H1 (cell line): ENCODE results near the gene ELMO1. TPM values are rescaled to one million over a fixed set of nuclear protein-coding genes. Genes with fewer than 3 reads are reported as not detected.

Experiments used
- ATF2 ChIP-seq: IDR thresholded peaks from 2 replicates; pipeline ENCODE4 v1.6.1; 2012; ENCODE audit warnings: low read length, inconsistent platforms
- CHD1 ChIP-seq: IDR thresholded peaks from 2 replicates; pipeline ENCODE4 v1.6.1; 2012; ENCODE audit warnings: low read depth, low read length, improper control_type of control experiment
- CHD7 ChIP-seq: fragments of 300-600 bp; sonication (generic); IDR thresholded peaks from 2 replicates; pipeline ENCODE4 v1.7.1; 2012; ENCODE audit warnings: low read length, moderate library complexity, mild to moderate bottlenecking, inconsistent platforms; ENCODE audit not compliant: insufficient replicate concordance
- RXRA ChIP-seq: IDR thresholded peaks from 2 replicates; pipeline ENCODE4 v1.6.1; 2011; ENCODE audit warnings: low read depth, mild to moderate bottlenecking, low read length, moderate library complexity; ENCODE audit not compliant: insufficient read depth
- SAP30 ChIP-seq: fragments of 300-600 bp; sonication (generic); IDR thresholded peaks from 2 replicates; pipeline ENCODE4 v1.7.1; 2012; ENCODE audit warnings: low read length, moderate library complexity, mild to moderate bottlenecking, inconsistent platforms; ENCODE audit not compliant: insufficient read depth, insufficient replicate concordance
- SIX5 ChIP-seq: IDR thresholded peaks from 2 replicates; pipeline ENCODE4 v1.6.1; 2011; ENCODE audit warnings: mild to moderate bottlenecking, low read depth, low read length
- SP2 ChIP-seq: IDR thresholded peaks from 2 replicates; pipeline ENCODE4 v1.6.1; 2012; ENCODE audit warnings: mild to moderate bottlenecking, low read length, inconsistent platforms
- ZNF274 ChIP-seq: IDR thresholded peaks from 2 replicates; pipeline ENCODE4 v1.7.0; 2012; ENCODE audit warnings: low read length, borderline replicate concordance; ENCODE audit errors: extremely low read depth
- polyA plus RNA-seq, 7 experiments: library from polyadenylated mRNA; depleted of rRNA in 3 of 7; stranded (reverse) in 5 of 7; unstranded in 2 of 7; fragments of >200 nt in 5 of 7; fragments of 200-250 nt in 2 of 7; gene quantifications; 1 replicate in 5 of 7; 2 replicates in 1 of 7; 4 replicates in 1 of 7; pipeline versions ENCODE4 v1.2.1 to v1.2.3, GENCODE V29; 2011 to 2013; ENCODE audit warnings: missing spikeins in 2 of 7, mixed read lengths in 2 of 7
- total RNA-seq: library from RNA; stranded (reverse); fragmentation: NEBNext Ultra II Directional; extraction: Animal tissue kit (Norgen Biotek cat#: 25700); gene quantifications from 2 replicates; pipeline ENCODE4 v1.2.1, GENCODE V29; 2021

The ELMO1 gene
- total and polyA plus RNA-seq, 2 of the 8 experiments (the other 6 are each of a cell fraction or from before 2014, with no cell fraction given) = 18.4 to 21.0 TPM

DNA sequence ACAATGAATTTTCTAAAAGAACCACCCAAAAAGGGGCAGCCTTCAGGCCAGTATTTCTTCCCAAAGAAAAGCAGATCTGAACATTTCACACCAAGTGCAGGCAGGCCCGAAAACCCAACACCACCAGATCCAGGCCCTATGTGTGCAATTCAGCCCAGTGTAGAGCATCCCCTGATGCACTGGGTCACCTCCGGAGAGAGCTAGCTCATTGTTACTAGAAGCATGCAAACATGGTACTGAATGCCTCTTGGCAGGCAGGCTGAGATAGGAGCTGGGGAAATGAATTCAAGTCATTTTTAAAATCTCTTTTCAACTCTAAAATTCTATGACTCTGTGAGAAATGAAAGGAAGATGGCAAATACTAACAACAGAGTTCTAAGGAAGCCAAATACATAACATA lies 174.8 kb downstream of the ELMO1 start (continued):
- TF ChIP-seq ATF2 (no peak), SIX5 (no peak), ZNF274 (no peak), SAP30 (no peak), RXRA (no peak), CHD7 (no peak), SP2 (no peak), CHD1 (no peak)
